Kidney capillary endothelial cell (primary cell): ENCODE measurements around the gene DDX54.

Experiments used
- DNase-seq: peaks from one replicate; pipeline ENCODE4 v3.0.0-alpha.2; 2018; ENCODE audit warnings: low spot score

The DDX54 gene

DNA sequence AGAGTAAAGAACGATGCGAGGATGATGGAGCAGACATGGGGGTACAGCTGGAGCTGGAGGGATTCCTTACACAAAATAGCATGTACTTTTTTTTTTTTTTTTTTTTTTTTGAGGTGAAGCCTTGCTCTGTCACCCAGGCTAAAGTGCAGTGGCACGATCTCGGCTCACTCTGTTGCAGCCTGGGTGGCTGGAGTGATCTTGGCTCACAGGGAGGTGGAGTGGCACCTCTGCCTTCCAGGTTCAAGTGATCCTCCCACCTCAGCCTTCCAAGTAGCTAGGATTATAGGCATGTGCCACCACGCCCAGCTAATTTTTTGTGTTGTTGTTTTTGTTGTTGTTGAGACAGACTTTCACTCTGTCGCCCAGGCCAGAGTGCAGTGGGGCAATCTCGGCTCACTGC is 44.6 kb downstream of the DDX54 start:
- DNase-seq = no peak

DNA sequence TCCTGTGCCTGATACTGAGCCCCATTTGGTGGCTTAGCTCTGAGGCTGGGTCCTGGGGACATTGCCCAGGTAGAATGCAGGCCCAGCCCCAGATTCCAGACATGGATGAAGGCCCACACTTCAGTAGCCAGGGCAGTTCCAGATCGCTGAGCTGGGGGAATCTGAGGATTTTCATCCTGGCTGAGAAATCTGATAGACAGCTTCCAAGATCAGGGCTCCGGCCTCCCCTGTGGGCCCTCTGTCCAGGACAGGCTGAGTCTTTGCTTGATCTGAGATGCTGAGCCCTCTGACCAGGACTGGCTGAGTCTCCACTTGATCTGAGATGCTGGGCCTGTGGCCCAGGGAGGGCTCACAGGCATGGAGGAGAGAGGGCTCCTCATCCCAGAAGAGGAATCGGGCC is 46.5 kb downstream of the DDX54 start:
- no peak for DNase-seq

DNA sequence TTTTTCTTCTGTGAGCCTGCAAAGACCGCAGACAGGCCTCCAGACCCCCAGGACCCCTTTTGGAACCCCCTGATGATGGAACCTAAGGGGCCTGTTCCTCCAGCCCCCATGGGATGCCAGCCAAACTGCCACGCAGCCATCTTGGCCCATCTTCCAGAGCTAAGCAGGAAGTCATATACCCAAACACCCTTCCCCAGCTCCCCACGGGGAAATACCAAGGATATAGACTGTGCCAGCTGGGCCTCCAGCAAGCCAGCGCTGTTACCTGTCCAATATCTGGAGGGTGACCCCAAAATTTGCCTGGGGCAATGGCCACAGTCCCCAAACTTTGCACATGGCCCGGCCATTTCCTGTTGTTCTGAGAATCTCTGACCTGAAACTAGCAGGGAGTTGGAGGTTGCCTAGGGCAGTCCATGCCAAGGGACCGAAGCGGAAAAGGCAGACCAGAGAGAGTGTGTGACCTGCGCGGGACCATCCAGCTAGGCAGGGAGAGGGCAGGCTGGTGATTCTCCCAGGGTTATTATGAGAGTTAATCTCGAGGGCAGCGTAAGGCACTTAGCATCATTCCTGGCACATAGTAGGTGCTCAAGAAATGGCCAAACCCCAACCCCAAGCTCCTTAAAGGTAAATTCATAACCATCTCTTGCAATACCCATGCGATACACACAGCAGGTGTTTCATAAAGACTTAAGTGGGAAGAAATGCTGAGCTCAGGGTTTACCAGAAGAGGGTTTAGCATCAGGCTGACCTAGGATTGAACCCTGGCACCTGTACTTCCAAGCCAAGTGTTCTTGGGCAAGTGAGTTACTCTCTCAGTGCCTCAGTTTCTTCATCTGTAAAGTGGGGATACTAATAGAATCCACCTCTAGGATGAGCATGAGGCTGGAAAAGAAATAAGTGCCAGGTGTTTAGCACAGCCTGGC is 47.2 kb downstream of the DDX54 start:
- no peak for DNase-seq

DNA sequence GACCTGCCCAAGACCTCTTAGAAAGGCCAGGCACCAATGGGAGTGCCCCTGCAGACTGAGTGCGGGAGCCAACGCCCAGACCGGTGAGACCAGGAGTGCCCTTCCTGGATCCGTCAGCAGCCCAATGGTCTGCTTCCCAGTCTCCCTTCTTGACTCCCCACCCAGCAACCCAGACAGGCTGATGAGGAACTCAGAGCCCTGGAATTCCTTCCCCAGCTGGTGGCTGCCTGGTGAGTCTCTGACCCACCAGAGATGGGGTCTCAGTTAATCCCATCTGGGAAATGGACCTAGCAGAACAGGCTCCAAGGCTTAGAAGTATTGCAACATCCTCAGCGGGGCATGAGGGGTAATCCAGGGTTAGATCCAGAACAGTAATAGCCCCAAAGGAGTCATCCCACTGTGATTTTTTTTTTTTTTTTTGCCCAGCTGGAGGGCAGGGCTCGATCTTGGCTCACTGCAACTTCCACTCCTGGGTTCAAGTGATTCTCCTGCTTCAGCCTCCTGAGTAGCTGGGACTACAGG is 48.2 kb downstream of the DDX54 start:
- DNase-seq = no peak

DNA sequence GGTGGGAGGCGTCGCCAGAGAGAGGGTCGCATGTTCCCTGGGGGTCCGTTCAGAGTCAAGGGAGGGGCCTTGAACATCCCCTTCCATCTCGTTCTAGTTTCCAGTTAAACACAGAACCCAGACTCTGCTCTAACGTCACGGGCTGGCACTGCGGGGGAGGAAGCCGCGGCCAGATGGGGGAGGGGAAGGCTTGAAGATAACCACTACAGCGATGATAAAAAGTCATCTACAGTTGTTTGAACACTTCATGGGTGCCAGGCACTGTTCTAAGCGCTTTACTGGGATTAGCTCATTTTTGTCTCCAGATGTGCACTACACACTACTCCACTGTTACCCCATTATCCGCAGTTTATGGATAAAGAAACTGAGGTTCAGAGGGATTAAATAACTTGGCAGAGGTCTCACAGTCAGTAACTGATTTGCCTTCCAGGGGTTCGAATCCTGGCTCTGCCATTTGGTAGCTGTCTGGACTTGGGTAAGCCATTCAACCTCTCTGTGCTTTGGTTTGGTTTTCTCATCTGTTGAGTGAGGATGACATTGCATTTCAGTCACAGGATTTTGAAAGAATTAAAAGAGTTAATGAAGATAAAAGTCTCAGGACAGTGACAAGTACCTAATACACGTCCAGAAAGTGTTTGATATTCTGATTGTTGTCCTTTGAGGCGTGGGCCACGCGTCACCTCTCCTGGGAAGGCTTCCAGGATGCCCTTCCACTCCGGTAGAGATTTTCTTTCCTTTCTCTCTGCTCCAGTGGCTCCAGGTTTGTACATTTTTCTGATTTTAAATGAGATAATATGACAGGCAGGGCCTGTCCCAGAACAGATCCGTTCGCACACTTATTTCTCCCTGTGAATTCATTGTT is 48.9 kb downstream of the DDX54 start:
- DNase-seq = no peak

DNA sequence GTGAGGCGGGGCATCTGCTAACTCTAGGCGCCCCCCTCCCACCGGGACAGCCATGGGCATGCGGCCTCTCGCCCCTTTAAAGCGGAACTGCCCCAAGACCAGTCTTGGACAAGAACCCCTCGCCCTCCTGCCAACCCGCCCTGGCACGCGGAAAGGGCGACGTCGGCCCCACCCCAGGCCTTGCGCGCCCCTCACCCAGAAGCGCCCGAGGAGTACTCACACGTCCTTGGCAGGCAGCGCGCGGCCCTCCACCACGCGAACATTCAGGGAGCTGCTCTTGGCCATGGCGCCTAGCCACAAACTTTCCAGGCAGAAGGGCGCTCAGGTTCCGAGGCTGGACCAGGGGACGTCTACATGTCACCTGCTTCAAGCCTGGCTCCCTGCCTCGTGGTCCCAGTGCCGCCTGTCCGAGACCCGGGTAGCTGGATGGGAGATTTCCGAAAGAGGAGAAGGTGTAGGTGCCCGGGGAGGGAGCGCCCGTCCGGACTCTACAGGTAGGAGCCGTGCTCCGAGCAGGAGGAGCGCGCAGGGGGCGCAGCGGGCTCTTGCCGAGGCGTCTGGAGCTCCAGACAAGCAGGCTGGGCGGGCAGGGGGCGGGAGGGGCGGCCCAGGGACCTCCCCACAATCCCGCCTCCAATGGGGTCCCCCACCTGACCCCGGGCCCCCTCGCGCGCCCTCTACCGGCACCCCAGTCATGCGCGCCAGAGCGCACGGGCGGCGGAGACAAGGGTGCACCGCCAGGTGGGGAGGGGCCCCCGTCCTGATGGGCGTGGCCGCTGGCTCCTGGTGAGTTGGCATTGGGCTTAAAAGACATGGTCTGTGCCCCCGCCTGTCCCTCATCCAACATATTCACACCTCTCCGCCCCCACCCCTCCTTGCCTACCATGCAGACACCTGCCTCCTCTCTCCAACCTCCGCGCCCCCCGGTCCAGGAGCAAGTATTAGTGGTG is 49.8 kb downstream of the DDX54 start, which contains the start of gene RASAL1:
Gene RASAL1, minus strand, starts transcription at position 584 of the 950 bp plus-strand sequence. Its CDS starts 299 bp downstream, at position 285.
- DNase-seq = no peak

DNA sequence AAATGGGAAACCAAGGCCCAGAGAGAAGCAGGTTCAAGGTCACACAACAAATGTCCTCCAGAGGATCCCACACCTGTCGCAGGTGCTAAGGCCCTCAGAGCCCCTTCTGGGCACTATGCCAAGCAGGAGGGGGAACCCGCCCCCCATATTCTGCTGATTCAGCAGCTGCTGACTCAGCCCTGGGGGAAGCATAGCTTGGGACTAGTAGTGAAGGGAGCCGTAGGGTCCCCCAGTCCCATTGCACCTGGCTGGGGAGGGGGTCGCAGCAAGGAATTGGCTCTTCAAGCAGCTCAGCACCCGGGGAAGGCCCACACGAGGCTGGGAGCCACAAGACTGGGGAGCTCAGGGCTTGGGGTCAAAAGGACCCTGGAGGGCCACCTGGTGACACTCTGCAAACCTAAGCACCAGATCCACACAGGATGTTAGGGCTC is 50.7 kb downstream of the DDX54 start:
- no peak for DNase-seq

DNA sequence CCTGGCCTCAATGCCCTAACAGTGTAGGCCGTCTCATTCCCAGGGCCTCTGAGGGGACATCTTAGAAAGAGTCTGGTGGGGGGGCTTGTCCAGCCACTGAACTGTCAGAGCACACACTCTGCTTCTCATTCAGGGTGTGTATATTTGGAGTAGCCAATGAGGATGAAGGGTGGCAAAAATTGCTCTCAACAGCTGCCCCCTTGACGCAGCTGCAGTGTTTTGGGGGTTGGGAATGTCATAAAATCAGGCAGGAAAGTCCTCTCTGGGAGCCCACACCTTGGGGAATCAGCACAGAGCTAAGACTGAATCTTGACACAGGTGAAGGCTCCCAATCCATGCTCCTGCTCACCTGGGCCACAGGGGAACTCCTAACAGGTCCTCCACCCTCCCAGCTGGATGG is 51.2 kb downstream of the DDX54 start:
- DNase-seq = no peak

DNA sequence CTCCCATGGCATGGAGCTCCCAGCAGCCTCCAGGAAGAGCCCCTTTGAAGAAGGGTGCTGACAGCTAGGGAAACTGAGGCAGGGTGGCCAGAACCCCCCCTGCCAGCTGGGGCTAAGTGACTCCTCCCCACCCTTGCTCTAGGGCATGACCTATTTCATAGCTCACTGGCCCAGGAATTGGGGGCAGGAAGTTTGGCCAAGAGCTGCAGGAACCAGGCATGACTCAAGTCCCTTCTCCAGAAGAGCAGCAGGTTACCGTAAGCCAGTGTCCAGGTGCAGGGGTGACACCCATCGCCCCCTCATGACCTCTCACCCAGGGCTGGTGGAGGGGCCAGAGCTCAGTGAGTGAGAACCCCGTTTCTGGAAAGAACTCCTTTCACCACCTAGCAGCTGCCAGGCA is 51.6 kb downstream of the DDX54 start:
- no peak for DNase-seq

DNA sequence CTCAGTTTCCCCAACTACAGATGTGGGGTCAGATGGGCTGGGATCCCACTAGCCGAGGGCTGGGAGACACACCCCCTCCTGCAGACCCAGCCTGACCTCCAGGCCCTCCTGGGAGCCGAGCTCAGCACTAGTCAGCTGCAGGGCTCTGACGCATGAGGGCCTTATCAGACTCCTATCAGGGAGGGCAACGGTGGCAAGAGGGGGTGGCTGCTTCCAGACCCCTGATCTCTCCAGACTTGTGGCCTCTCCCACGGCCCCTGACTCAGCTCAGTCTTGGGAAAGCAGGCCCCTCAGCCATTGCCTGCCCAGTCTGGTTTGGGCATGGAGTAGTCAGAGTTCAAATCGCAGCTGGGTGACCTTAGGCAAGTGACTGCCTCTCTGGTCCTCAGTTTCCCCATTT is 52.2 kb downstream of the DDX54 start:
- DNase-seq = no peak

DNA sequence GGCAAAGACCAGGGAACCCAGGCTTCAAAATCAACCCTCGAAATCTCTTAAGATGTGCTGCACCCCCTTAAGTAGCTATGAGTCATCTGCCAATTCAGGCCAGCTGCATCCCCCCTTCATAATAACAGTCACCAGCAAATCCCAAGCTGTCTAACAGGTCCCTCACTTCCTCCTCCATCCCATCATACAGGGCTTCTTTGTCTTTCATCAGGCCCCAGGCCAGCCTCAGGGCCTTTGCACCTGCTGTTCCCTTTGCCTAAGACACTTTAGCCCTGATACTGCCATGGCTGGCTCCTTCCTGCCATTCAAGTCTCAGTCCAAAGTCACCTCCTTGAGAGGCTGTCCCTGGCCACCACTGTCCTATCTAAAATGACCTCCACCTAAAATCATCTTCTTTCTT is 53.7 kb downstream of the DDX54 start:
- no peak for DNase-seq

DNA sequence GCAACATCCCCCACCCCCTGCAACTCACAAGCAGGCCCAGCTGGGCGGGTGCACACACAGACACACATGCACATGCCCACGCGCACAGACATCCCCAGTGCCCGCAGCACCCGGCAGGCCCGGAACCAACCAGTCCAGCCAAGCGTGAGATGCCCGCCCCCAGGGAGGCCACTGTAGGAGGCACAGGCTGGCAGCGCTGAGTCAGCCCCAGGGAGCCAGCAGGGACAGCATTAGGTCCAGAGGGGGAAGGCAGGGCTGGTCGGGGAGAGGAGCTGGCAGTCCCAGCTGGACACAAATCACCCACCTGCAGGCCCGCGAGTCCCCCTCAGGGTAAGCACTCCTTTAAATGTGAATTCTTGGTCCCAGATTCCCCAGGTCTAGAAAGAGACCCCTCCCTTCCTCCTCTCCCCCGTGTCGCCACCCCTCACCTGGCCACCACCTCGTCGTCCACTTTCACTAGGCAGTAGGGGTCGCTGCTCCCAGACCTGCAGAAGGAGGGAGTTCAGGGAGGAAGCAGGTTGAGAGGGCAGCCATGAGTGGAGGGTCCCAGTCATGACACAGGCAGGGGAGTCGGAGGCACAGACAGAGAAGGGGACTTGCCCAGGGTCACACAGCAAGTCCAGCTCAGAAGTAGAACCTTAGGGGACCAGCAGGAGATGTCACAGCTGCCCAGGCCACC is 54.7 kb downstream of the DDX54 start:
- DNase-seq = no peak

DNA sequence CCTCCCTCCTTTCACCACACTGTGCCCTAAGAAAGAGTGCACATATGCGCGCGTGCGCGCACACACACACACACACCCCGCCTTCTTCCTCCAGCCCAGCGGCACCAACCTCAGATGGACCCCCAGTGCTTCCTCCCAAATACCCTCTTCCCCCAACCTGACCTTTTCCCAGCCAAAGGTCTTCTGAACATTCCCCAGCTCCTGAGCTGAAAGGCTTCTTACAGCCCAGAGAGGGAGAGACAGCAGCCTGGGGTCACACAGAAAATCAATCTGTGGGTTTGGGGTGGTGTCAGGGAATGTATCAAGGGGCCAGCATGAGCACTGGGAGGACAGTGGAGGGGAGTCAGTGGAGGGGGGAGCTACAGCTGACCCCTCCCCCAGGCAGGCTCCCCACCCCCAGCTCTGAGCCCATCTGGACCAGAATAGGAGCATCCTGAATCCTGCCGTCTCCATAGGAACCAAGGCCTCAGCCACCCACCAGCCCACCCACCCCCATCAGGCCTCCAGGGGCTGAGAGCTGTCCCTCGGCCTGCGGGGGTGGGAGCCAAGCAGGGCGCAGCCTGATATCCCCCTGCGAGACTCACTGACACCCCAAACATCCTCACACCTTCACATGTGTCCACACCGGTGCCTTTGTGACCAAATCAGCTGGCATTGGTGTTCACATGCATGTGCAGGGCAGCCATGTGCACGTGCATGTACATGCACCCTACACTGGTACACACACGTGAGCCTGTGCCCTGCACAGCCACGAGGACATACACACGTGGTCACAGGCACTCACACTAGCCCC is 55.4 kb downstream of the DDX54 start:
- DNase-seq = no peak

DNA sequence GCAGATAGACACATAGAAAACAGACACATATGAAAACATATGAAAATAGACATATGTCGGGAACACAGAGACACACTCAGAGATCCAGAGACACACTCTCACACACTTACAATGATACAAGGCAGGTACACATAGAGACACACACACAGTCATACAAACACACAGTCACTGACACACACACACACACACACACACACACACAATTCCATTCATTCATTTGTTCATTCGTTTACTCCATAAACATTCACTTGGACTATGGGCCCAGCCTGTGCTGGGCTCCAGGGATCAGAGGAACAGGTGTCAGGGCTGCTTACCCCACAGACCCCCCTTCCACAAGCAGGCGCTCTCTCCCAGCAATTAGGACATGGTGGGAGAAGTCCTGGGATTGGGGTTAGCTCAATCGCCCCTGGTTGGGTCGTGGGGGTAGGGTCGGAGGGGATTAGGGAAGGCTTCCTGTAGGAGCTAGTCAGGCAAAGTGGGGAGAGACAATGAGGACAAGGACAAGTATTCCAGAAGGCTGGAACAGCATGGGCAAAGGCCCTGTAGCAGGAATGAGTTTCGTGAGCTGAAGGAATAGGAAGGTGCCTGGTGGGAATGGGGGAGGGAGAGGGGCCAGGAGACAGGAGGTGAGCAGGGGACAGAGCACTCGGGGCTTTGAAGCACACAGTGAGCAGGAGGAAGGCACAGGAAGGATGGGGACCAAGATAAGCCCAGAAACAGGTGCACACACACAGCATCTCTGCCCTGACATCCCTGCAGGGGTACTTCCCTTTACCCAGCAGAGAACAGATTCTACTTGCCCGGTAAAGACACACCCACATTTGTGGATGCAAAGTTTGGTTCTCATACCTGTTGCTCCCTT is 56.2 kb downstream of the DDX54 start:
- DNase-seq = no peak

DNA sequence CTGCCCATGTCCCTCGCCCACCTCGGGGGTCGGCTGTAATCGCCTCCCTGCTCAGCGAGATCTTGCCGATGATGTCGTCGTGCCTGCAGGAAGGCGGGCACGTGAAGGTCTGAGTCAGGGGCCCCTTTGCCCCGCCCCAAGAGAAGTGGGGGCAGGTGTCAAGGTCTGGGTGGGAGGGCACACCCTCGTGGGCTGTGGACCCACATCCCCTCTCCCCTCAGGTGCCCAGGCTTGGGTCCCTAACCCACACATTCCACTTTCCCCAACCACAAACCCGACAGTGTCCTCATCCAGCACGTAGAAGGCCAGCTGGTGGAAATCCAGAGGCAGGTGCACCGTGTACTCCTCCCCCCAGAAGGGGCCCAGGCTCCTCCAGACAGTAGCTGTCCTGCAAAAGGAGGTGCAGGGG is 57.5 kb downstream of the DDX54 start:
- no peak for DNase-seq

DNA sequence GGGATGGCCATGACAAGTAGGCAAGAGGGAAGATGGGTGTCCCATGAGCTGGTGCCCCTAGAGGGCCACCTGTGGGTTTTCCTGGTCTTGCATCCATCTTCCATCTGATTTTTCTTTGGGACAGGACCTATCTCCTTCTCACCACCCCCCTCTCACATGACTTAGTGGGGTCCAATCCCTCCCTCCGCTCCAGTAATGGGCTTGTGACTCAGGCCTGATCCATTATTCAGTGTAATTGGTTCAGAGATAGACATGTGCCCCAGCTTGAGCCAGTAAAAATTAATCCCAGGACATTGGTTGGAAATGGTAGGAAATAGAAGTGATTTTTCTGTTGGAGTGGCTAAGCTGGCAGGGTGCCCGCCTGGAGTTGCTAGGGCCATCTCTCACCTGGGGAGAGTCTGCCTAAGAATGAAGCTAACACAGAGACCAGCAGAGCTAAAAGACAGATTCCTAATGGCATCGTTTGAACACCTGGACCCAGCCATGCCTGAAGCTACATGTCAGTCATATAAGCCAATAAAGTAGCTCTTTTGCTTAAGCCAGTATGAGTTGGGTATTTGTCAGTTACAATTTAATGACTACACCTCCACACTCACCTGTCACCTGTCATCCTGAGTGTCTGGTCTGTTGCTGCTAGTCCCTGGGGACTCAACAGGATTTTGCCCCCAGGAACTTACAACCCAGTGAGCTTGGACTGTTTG is 64.5 kb downstream of the DDX54 start:
- DNase-seq = no peak

DNA sequence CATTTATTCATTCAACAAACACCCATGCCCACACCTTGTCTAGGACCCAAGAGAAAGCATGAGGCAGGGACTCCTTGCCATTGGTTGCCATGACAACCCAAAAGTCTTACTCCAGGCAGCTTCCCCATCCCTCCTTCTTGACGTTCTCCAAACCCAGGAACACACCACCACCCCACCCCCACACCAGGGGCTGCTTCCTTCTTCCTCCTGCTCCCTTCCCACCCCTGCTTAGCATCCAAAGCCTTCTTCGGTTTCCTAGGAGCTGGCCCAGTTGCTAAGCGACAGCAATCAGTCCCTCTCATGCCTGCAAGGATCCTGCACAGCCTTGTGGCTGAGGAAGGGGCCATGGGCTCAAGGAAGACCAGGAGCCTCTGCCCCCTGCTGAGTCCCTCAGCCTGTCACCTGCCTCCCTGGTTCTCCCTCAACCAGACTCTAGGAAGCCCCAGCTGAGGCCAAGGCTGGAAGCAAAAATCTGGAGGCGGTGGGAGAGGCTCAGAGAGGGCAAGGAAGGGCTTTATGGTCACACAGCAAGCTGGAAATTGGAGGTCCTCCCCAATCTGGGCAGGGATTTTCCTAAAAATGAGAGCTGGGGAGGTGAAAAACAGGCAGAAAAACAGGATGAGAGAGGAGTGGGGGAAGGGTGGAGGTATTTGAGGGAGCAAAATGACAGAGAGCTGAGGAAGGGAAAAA is 65.2 kb downstream of the DDX54 start:
- DNase-seq = no peak

DNA sequence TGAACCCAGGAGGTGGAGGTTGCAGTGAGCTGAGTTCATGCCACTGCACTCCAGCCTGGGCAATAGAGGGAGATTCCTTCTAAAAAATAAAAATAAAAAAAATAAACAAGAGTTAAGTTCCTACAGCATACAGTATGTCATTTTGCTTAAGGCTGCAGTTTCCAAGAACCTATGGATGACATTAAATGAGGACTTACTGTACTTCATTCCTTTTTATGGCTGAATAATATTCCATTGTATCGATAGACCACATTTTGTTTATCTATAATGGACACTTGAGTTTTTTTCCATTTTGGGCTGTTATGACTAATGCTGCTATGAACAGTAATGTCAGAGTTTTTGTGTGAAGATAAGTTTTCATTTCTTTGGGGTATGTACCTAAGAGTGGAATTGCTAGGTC is 67.1 kb downstream of the DDX54 start:
- DNase-seq = no peak
